Erythroblast (primary cell): Measurements from ENCODE around the gene POFUT2.

Source experiments
- GATA1 ChIP-seq: IDR thresholded peaks from 2 replicates; pipeline ENCODE4 v1.6.1; 2011; ENCODE audit warnings: low read depth, mild to moderate bottlenecking, control low read depth, low read length, moderate library complexity
- POLR2A ChIP-seq: IDR thresholded peaks from 2 replicates; pipeline ENCODE4 v1.6.1; 2011; ENCODE audit warnings: mild to moderate bottlenecking, low read length

- no peak for TF ChIP-seq POLR2A
- TF ChIP-seq GATA1 = no peak
Observed at GRCh38 chr21:45290948-45291612, 3.4 kb upstream of the POFUT2 start.
